SK-N-SH (cell line): ENCODE results near the gene ACAP1. TPM values are rescaled to one million over a fixed set of nuclear protein-coding genes. Genes with fewer than 3 reads are reported as not detected.

ENCODE experiments used
- CTCF ChIA-PET: fragments of 300-600, 350-600 bp; formaldehyde crosslinking; extraction: SDS; loops from one replicate; lab custom pipeline; 2021; lab: Yijun Ruan, JAX
- POLR2A ChIA-PET: fragments of 350-600 bp; sonication (Branson Sonifier 250); formaldehyde crosslinking; extraction: SDS; loops from one replicate; lab custom pipeline; 2020; ENCODE audit warnings: antibody characterized with exemption, inconsistent platforms; lab: Yijun Ruan, JAX
- DNase-seq: peaks from one replicate; pipeline ENCODE4 v3.0.0; 2012
- H2AFZ ChIP-seq: fragments of 200-600 bp; sonication (generic); 2 replicates; pipeline ENCODE4 v1.8.1; 2016; ENCODE audit warnings: antibody characterized with exemption, mild to moderate bottlenecking, low read depth
- H3F3A ChIP-seq: fragments of 200-600 bp; sonication (generic); replicated peaks from 2 replicates; pipeline ENCODE3; 2016; ENCODE audit warnings: antibody characterized with exemption, mild to moderate bottlenecking; ENCODE audit not compliant: insufficient read depth
- H3K27ac ChIP-seq, 2 experiments: fragments of 200-500 bp in 1 of 2; fragments of 200-600 bp in 1 of 2; sonication (Bioruptor generic) in 1 of 2; sonication (generic), shearing (Covaris generic) in 1 of 2; 2 replicates each; pipeline versions ENCODE4 v1.5.1 to v1.6.1; 2014 to 2016; ENCODE audit warnings: low read depth in 2 of 2, inconsistent platforms in 1 of 2, low read length in 1 of 2, mild to moderate bottlenecking in 1 of 2, mixed read lengths in 1 of 2
- H3K27me3 ChIP-seq: fragments of 200-600 bp; sonication (generic), shearing (Covaris generic); 2 replicates; pipeline ENCODE4 v1.6.1; 2016; ENCODE audit warnings: mixed run types; ENCODE audit not compliant: insufficient read depth
- H3K36me3 ChIP-seq, 2 experiments: fragments of 200-500 bp in 1 of 2; fragments of 200-600 bp in 1 of 2; sonication (Bioruptor generic) in 1 of 2; sonication (generic) in 1 of 2; replicated peaks in 1 of 2; 2 replicates each; pipeline versions ENCODE3 to v1.5.1; 2014 to 2016; ENCODE audit warnings: low read length in 1 of 2, mild to moderate bottlenecking in 1 of 2; ENCODE audit not compliant: insufficient read depth in 2 of 2, control insufficient read depth in 1 of 2
- H3K4me1 ChIP-seq, 2 experiments: fragments of 200-500 bp in 1 of 2; fragments of 200-600 bp in 1 of 2; sonication (Bioruptor generic) in 1 of 2; sonication (generic), shearing (Covaris generic) in 1 of 2; 2 replicates each; pipeline versions ENCODE4 v1.5.1 to v1.6.1; 2014 to 2016; ENCODE audit warnings: low read depth in 1 of 2, low read length in 1 of 2, mixed run types in 1 of 2; ENCODE audit not compliant: insufficient read depth in 2 of 2, control insufficient read depth in 1 of 2
- H3K4me2 ChIP-seq: fragments of 200-600 bp; sonication (generic), shearing (Covaris generic); 2 replicates; pipeline ENCODE4 v1.6.1; 2017; ENCODE audit warnings: mixed run types
- H3K4me3 ChIP-seq, 2 experiments: fragments of 200-500 bp in 1 of 2; fragments of 200-600 bp in 1 of 2; sonication (Bioruptor generic) in 1 of 2; sonication (generic), shearing (Covaris generic) in 1 of 2; 2 replicates each; pipeline versions ENCODE4 v1.5.1 to v1.8.1; 2014 to 2016; ENCODE audit warnings: low read depth in 2 of 2, inconsistent platforms in 1 of 2, low read length in 1 of 2, mild to moderate bottlenecking in 1 of 2, mixed read lengths in 1 of 2, moderate library complexity in 1 of 2
- H3K79me2 ChIP-seq: fragments of 200-600 bp; sonication (generic); 2 replicates; pipeline ENCODE4 v1.8.1; 2017; ENCODE audit warnings: mild to moderate bottlenecking; ENCODE audit not compliant: insufficient read depth
- H3K9ac ChIP-seq: fragments of 200-600 bp; sonication (generic); 2 replicates; pipeline ENCODE4 v1.6.1; 2017; ENCODE audit warnings: mixed run types
- H3K9me2 ChIP-seq: fragments of 200-600 bp; sonication (generic); 2 replicates; pipeline ENCODE4 v1.6.1; 2017; ENCODE audit warnings: mixed run types
- H3K9me3 ChIP-seq: fragments of 200-600 bp; sonication (generic); 2 replicates; pipeline ENCODE4 v1.6.1; 2017; ENCODE audit warnings: mixed run types, mild to moderate bottlenecking, moderate library complexity
- H4K20me1 ChIP-seq: fragments of 200-600 bp; sonication (generic); 2 replicates; pipeline ENCODE4 v1.6.1; 2017; ENCODE audit warnings: mild to moderate bottlenecking, mixed run types; ENCODE audit not compliant: insufficient read depth
- CHD2 ChIP-seq: fragments of 150-350 bp; IDR thresholded peaks from 2 replicates; pipeline ENCODE4 v1.6.1; 2018; ENCODE audit warnings: low read length; ENCODE audit not compliant: partially characterized antibody
- CTCF ChIP-seq: fragments of 200-600 bp; sonication (generic); IDR thresholded peaks from 2 replicates; pipeline ENCODE4 v1.6.1; 2017; ENCODE audit warnings: antibody characterized with exemption, mild to moderate bottlenecking, moderate library complexity
- ELF1 ChIP-seq: IDR thresholded peaks from 2 replicates; pipeline ENCODE4 v1.4.0; 2012
- EP300 ChIP-seq, 2 experiments: IDR thresholded peaks; 2 replicates each; pipeline versions ENCODE4 v1.4.0 to v1.6.1; 2012; ENCODE audit warnings: borderline replicate concordance in 1 of 2, low read depth in 1 of 2, low read length in 1 of 2
- EZH2phosphoT487 ChIP-seq: fragments of 200-600 bp; sonication (generic); IDR thresholded peaks from 2 replicates; pipeline ENCODE4 v1.6.1; 2017; ENCODE audit warnings: low read depth, mixed run types, mild to moderate bottlenecking, antibody characterized with exemption, moderate library complexity, borderline replicate concordance
- GATA2 ChIP-seq: sonication (generic); formaldehyde crosslinking; IDR thresholded peaks from 2 replicates; pipeline ENCODE4 v1.5.0; 2020; ENCODE audit warnings: mild to moderate bottlenecking, missing genetic modification reagents
- JUND ChIP-seq: IDR thresholded peaks from 2 replicates; pipeline ENCODE4 v1.4.0; 2012
- MEF2A ChIP-seq: IDR thresholded peaks from 2 replicates; pipeline ENCODE4 v1.4.0; 2012; ENCODE audit warnings: low read depth, borderline replicate concordance
- NFIC ChIP-seq: IDR thresholded peaks from 2 replicates; pipeline ENCODE4 v1.4.0; 2012; ENCODE audit warnings: borderline replicate concordance
- NRF1 ChIP-seq: IDR thresholded peaks from 2 replicates; pipeline ENCODE4 v1.6.1; 2012; ENCODE audit warnings: low read depth, mild to moderate bottlenecking, low read length
- POLR2AphosphoS5 ChIP-seq: IDR thresholded peaks from 2 replicates; pipeline ENCODE4 v1.6.1; 2012; ENCODE audit warnings: low read depth, low read length
- RAD21 ChIP-seq: IDR thresholded peaks from 2 replicates; pipeline ENCODE4 v1.6.1; 2012; ENCODE audit warnings: mild to moderate bottlenecking, low read length
- RCOR1 ChIP-seq: fragments of 150-350 bp; IDR thresholded peaks from 2 replicates; pipeline ENCODE4 v1.6.1; 2017; ENCODE audit warnings: antibody characterized with exemption, low read length
- RFX5 ChIP-seq: IDR thresholded peaks from 2 replicates; pipeline ENCODE4 v1.6.1; 2012; ENCODE audit warnings: mild to moderate bottlenecking, improper control_type of control experiment, low read length
- SMC3 ChIP-seq: IDR thresholded peaks from 2 replicates; pipeline ENCODE4 v1.6.1; 2012; ENCODE audit warnings: low read depth, low read length, improper control_type of control experiment
- WGBS: methylation state at CpG from one replicate; pipeline ENCODE4 v1.1.6; 2017; ENCODE audit warnings: low lambda C conversion rate; 5-methylcytosine and 5-hydroxymethylcytosine counted together
- polyA plus RNA-seq, 3 experiments: library from polyadenylated mRNA; depleted of rRNA; stranded (reverse); fragments of >200 nt; gene quantifications; 2 replicates each; pipeline ENCODE4 v1.2.3, GENCODE V29; 2012
- TF ChIP-seq, protein P1 (sequence below): IDR thresholded peaks from 2 replicates; pipeline ENCODE4; 2012

Gene ACAP1
- polyA plus RNA-seq, 1 of the 3 experiments (the other 2 are of a cell fraction): 0.71 TPM

GRCh38 chr17:7318121-7318860, 18.0 kb upstream of the ACAP1 start:
- Histone ChIP-seq H3K27me3 (no peaks in the 10 kb centered on the region), H3K36me3 (peaks cover 20 to 51% of the 10 kb centered on the region in 2 experiments), H4K20me1 (peaks cover 13% of the 10 kb centered on the region), H3K9ac (no peak overlapping the region), H3K9me3 (no peaks in the 10 kb centered on the region), H3K9me2 (no peaks in the 10 kb centered on the region), H3K4me3 (no peak overlapping the region), H3F3A (peaks cover 19% of the 10 kb centered on the region), H2AFZ (no peak overlapping the region), H3K27ac (no peak overlapping the region), H3K4me2 (no peak overlapping the region), H3K79me2 (peaks cover 15% of the 10 kb centered on the region), H3K4me1 (peaks cover 7 to 20% of the 10 kb centered on the region in 2 experiments; a peak in 2 of 4 replicates)
- 95% methylated on average over 11 of the region's 13 CpGs for whole genome bisulfite sequencing
- DNase-seq: no peak
- ChIA-PET CTCF (interaction anchor here (0.6 to 1.7 kb wide), 2 partner anchors 27 to 37 kb away, joined by 3 to 8 read pairs; partner anchors contain the start of gene SLC2A4), POLR2A (interaction anchor here (0.8 kb wide), 1 partner anchor 33 kb away, joined by 3 read pairs; no protein-coding TSS in a partner anchor)
- TF ChIP-seq CHD2: no peak
- no peak for TF ChIP-seq RAD21
- TF ChIP-seq POLR2AphosphoS5: no peak
- TF ChIP-seq MEF2A: no peak
- no peak for TF ChIP-seq RFX5
- no peak for TF ChIP-seq NRF1
- TF ChIP-seq ELF1: no peak
- no peak for TF ChIP-seq CTCF
- TF ChIP-seq SMC3: no peak
- TF ChIP-seq JUND: no peak
- no peak for TF ChIP-seq NFIC
- TF ChIP-seq EZH2phosphoT487: no peak
- no peak for TF ChIP-seq RCOR1
- TF ChIP-seq GATA2 (CRISPR knock-in tag): no peak
- TF ChIP-seq EP300 (IDR thresholded peaks at IDR 0.05; ENCODE audit: borderline replicate concordance in 1 of 2, low read depth in 1 of 2, low read length in 1 of 2): no peak
- TF ChIP-seq, protein P1, sequence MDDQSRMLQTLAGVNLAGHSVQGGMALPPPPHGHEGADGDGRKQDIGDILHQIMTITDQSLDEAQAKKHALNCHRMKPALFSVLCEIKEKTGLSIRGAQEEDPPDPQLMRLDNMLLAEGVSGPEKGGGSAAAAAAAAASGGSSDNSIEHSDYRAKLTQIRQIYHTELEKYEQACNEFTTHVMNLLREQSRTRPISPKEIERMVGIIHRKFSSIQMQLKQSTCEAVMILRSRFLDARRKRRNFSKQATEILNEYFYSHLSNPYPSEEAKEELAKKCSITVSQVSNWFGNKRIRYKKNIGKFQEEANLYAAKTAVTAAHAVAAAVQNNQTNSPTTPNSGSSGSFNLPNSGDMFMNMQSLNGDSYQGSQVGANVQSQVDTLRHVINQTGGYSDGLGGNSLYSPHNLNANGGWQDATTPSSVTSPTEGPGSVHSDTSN: no peak
